NCI-H1436 treated with DMSO at 0.1 percent for 48 hours (cell line): ENCODE data around the gene FSTL5.
"Not testable (repeated sequence)": the region's sequence is repeated elsewhere in the genome, so short reads cannot be mapped to it uniquely, and the experiment has no call there.

Source experiments
- DNase-seq: peaks from one replicate; lab custom pipeline; 2025; lab: John Stamatoyannopoulos, UW

The FSTL5 gene

GRCh38 chr4:162103908-162104307 is 59.9 kb downstream of the FSTL5 start:
- DNase-seq, result not testable (repeated sequence)

- no peak for DNase-seq
These were observed 61.1 kb downstream of the FSTL5 start for GRCh38 chr4:162102713-162103112.

- DNase-seq, result no peak
These were observed 62.5 kb downstream of the FSTL5 start for GRCh38 chr4:162101337-162101736.

GRCh38 chr4:162075726-162076125 is 88.1 kb downstream of the FSTL5 start:
- no peak for DNase-seq

- DNase-seq, result no peak
These were observed 102.6 kb downstream of the FSTL5 start for GRCh38 chr4:162061214-162061613.

GRCh38 chr4:162059656-162060055 is 104.1 kb downstream of the FSTL5 start:
- DNase-seq, result no peak

- no peak for DNase-seq
These were observed 106.8 kb downstream of the FSTL5 start for GRCh38 chr4:162056990-162057389.

- DNase-seq, result no peak
These were observed 117.7 kb downstream of the FSTL5 start for GRCh38 chr4:162046135-162046534.

GRCh38 chr4:162038112-162038511 is 125.7 kb downstream of the FSTL5 start:
- DNase-seq, result no peak

- no peak for DNase-seq
These were observed 145.9 kb downstream of the FSTL5 start for GRCh38 chr4:162017863-162018262.

- no peak for DNase-seq
These were observed 146.8 kb downstream of the FSTL5 start for GRCh38 chr4:162016991-162017390.

GRCh38 chr4:162016219-162016618 is 147.6 kb downstream of the FSTL5 start:
- no peak for DNase-seq

GRCh38 chr4:162015090-162015489 is 148.7 kb downstream of the FSTL5 start:
- no peak for DNase-seq

GRCh38 chr4:162011089-162011488 is 152.7 kb downstream of the FSTL5 start:
- no peak for DNase-seq

- DNase-seq, result no peak
These were observed 153.4 kb downstream of the FSTL5 start for GRCh38 chr4:162010362-162010761.

- DNase-seq, result no peak
These were observed 171.5 kb downstream of the FSTL5 start for GRCh38 chr4:161992317-161992716.

GRCh38 chr4:161991811-161992210 is 172.0 kb downstream of the FSTL5 start:
- no peak for DNase-seq

- no peak for DNase-seq
These were observed 173.1 kb downstream of the FSTL5 start for GRCh38 chr4:161990721-161991120.

GRCh38 chr4:161988946-161989345 is 174.9 kb downstream of the FSTL5 start:
- no peak for DNase-seq

- DNase-seq, result no peak
These were observed 176.2 kb downstream of the FSTL5 start for GRCh38 chr4:161987611-161988010.

GRCh38 chr4:161952382-161952781 is 211.4 kb downstream of the FSTL5 start:
- no peak for DNase-seq

- no peak for DNase-seq
These were observed 213.7 kb downstream of the FSTL5 start for GRCh38 chr4:161949946-161950725.

GRCh38 chr4:161948026-161948770 is 215.6 kb downstream of the FSTL5 start:
- DNase-seq, result no peak
